Liver (tissue), 9 donors: Measurements from ENCODE around the gene ACVR1C. TPM values are rescaled to one million over a fixed set of nuclear protein-coding genes. Genes with fewer than 3 reads are reported as not detected.

Experiments
- DNase-seq: peaks from one replicate; pipeline ENCODE4 v3.0.0-alpha.2; 2017; ENCODE audit warnings: low spot score
- H3K27ac ChIP-seq, 2 donors: one replicate each; pipeline ENCODE4 v1.7.0; 2013; ENCODE audit warnings: inconsistent platforms in 2 of 2, low read length in 2 of 2, control low read depth in 1 of 2, low read depth in 1 of 2, mild to moderate bottlenecking in 1 of 2
- H3K27me3 ChIP-seq, 4 donors: one replicate each; pipeline versions ENCODE4 v1.6.1 to v1.7.0; 2013; ENCODE audit warnings: low read length in 3 of 4, inconsistent platforms in 1 of 4, mild to moderate bottlenecking in 1 of 4, moderate library complexity in 1 of 4; ENCODE audit not compliant: control insufficient read depth in 4 of 4, insufficient read depth in 4 of 4
- H3K36me3 ChIP-seq, 4 donors: one replicate each; pipeline versions ENCODE4 v1.6.1 to v1.7.0; 2013; ENCODE audit warnings: low read length in 3 of 4, mild to moderate bottlenecking in 3 of 4, low read depth in 1 of 4, moderate library complexity in 1 of 4; ENCODE audit not compliant: control insufficient read depth in 4 of 4, insufficient read depth in 3 of 4
- H3K4me1 ChIP-seq, 4 donors: one replicate each; pipeline versions ENCODE4 v1.6.1 to v1.7.0; 2013; ENCODE audit warnings: low read length in 3 of 4, mild to moderate bottlenecking in 3 of 4, moderate library complexity in 1 of 4; ENCODE audit not compliant: control insufficient read depth in 4 of 4, insufficient read depth in 4 of 4
- H3K4me3 ChIP-seq, 3 donors: one replicate each; pipeline versions ENCODE4 v1.6.1 to v1.7.0; 2013; ENCODE audit warnings: low read length in 3 of 3, control low read depth in 1 of 3, low read depth in 1 of 3, mild to moderate bottlenecking in 1 of 3
- H3K9ac ChIP-seq, 2 donors: one replicate each; pipeline ENCODE4 v1.7.0; 2013; ENCODE audit warnings: low read length in 2 of 2, mild to moderate bottlenecking in 2 of 2, moderate library complexity in 2 of 2, control low read depth in 1 of 2, low read depth in 1 of 2
- H3K9me3 ChIP-seq, 4 donors: one replicate each; pipeline versions ENCODE4 v1.6.1 to v1.7.0; 2013; ENCODE audit warnings: low read length in 3 of 4; ENCODE audit not compliant: control insufficient read depth in 4 of 4
- EGR1 ChIP-seq, 2 donors: IDR thresholded peaks; 2 replicates each; pipeline ENCODE4 v1.6.1; 2016 to 2018; ENCODE audit warnings: antibody characterized with exemption in 2 of 2, low read depth in 2 of 2
- FOXA2 ChIP-seq: IDR thresholded peaks from 2 replicates; pipeline ENCODE4 v1.6.1; 2016; ENCODE audit warnings: antibody characterized with exemption
- GABPA ChIP-seq, 2 donors: IDR thresholded peaks in 1 of 2; conservative IDR thresholded peaks in 1 of 2; 2 replicates each; pipeline ENCODE4 v1.6.1; 2016; ENCODE audit warnings: antibody characterized with exemption in 2 of 2, mild to moderate bottlenecking in 1 of 2, moderate library complexity in 1 of 2
- HNF4A ChIP-seq, 2 donors: conservative IDR thresholded peaks; 2 replicates each; pipeline ENCODE4 v1.6.1; 2016; ENCODE audit warnings: antibody characterized with exemption in 2 of 2, mild to moderate bottlenecking in 2 of 2
- JUND ChIP-seq, 2 donors: IDR thresholded peaks; 2 replicates each; pipeline ENCODE4 v1.6.1; 2016; ENCODE audit warnings: antibody characterized with exemption in 2 of 2
- NR2F2 ChIP-seq: IDR thresholded peaks from 2 replicates; pipeline ENCODE4 v1.6.1; 2016; ENCODE audit warnings: antibody characterized with exemption
- RAD21 ChIP-seq, 2 donors: IDR thresholded peaks; 2 replicates each; pipeline ENCODE4 v1.6.1; 2016; ENCODE audit warnings: antibody characterized with exemption in 2 of 2, mild to moderate bottlenecking in 2 of 2
- RXRA ChIP-seq, 2 donors: IDR thresholded peaks; 2 replicates each; pipeline ENCODE4 v1.6.1; 2017 to 2018; ENCODE audit warnings: antibody characterized with exemption in 2 of 2, mild to moderate bottlenecking in 1 of 2
- SP1 ChIP-seq: IDR thresholded peaks from 2 replicates; pipeline ENCODE4 v1.6.1; 2018; ENCODE audit warnings: antibody characterized with exemption, mild to moderate bottlenecking
- TAF1 ChIP-seq: conservative IDR thresholded peaks from 2 replicates; pipeline ENCODE4 v1.6.1; 2016; ENCODE audit warnings: antibody characterized with exemption, mild to moderate bottlenecking
- YY1 ChIP-seq: IDR thresholded peaks from 2 replicates; pipeline ENCODE4 v1.6.1; 2016; ENCODE audit warnings: antibody characterized with exemption, mild to moderate bottlenecking
- ZBTB33 ChIP-seq: IDR thresholded peaks from 2 replicates; pipeline ENCODE4 v1.6.1; 2016; ENCODE audit warnings: antibody characterized with exemption
- WGBS: extraction: QIAGEN DNeasy Blood & Tissue Kit; methylation state at CpG from one replicate; pipeline ENCODE4 v1.1.7; 2013; 5-methylcytosine and 5-hydroxymethylcytosine counted together
- polyA plus RNA-seq, 2 donors: library from polyadenylated mRNA; stranded (reverse) in 1 of 2; unstranded in 1 of 2; fragments of 200-250 nt in 1 of 2; fragments of >200 nt in 1 of 2; fragmentation: Nextera tagmentation in 1 of 2; extraction: Ambion mirVana in 1 of 2; gene quantifications; one replicate each; pipeline versions ENCODE4 v1.2.1 to v1.2.3, GENCODE V29; 2013 to 2015
- total RNA-seq, 2 donors: library from RNA; depleted of rRNA; stranded (reverse); fragments of >200 nt; gene quantifications; one replicate each; pipeline ENCODE4 v1.2.3, GENCODE V29; 2014
- TF ChIP-seq, protein P1 (sequence below): IDR thresholded peaks from 2 replicates; pipeline ENCODE4 v1.6.1; 2016; ENCODE audit warnings: antibody characterized with exemption, mild to moderate bottlenecking
- TF ChIP-seq, protein P2 (sequence below): fragments of 150-350 bp; IDR thresholded peaks from 2 replicates; pipeline ENCODE4 v1.5.1; 2017; ENCODE audit warnings: improper control_type of control experiment, low read depth, low read length; ENCODE audit not compliant: missing input control
- TF ChIP-seq, protein P3 (sequence below): IDR thresholded peaks from 2 replicates; pipeline ENCODE4 v1.6.1; 2016; ENCODE audit warnings: antibody characterized with exemption
- donor health status: healthy.
- donor health status: healthy.
- donor health status: healthy.
- donor health status: healthy.
- donor health status: healthy.

Gene ACVR1C
- total and polyA plus RNA-seq, 4 donors = 0.19 to 2.5 (median 0.73) TPM

DNA sequence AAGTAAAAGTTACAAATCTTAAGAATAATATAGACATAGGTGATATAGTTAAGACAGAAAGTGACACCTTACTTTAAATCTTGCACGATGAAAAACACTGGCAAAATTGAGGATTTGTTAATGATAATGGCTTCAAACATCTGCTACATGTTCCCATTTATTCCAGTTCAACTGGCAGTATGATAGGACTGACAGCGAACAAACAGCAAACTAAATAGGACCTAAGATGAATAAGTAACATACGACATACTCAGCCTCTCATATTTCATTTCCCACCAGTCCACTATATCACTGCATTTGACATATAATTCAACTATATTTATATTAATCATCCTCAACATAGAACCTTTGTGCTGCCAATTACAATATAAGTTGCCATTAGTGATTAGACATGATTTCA lies 36.3 kb downstream of the ACVR1C start:
- Histone ChIP-seq H3K27me3 (no peaks in the 10 kb centered on the region), H3K9ac (no peak overlapping the region), H3K4me3 (no peak overlapping the region), H3K9me3 (no peaks in the 10 kb centered on the region), H3K4me1 (peaks cover 0 to 3% (median 0%) of the 10 kb centered on the region in 4 donors), H3K36me3 (no peaks in the 10 kb centered on the region), H3K27ac (no peak overlapping the region)
- TF ChIP-seq GABPA (IDR thresholded peaks at IDR 0.05 in 1 of 2, conservative IDR thresholded peaks at IDR 0.05 in 1 of 2) (no peak), ZBTB33 (no peak), YY1 (no peak), SP1 (no peak)
- WGBS = 89% methylated on average over 3 of the region's 3 CpGs
- no peak for DNase-seq

- Histone ChIP-seq H3K27ac (no peak overlapping the region), H3K27me3 (no peaks in the 10 kb centered on the region), H3K9ac (no peak overlapping the region), H3K9me3 (no peaks in the 10 kb centered on the region), H3K36me3 (no peaks in the 10 kb centered on the region), H3K4me1 (no peaks in the 10 kb centered on the region), H3K4me3 (no peak overlapping the region)
- 90% methylated on average over 1 of the region's 1 CpG for WGBS
- TF ChIP-seq, protein P1, sequence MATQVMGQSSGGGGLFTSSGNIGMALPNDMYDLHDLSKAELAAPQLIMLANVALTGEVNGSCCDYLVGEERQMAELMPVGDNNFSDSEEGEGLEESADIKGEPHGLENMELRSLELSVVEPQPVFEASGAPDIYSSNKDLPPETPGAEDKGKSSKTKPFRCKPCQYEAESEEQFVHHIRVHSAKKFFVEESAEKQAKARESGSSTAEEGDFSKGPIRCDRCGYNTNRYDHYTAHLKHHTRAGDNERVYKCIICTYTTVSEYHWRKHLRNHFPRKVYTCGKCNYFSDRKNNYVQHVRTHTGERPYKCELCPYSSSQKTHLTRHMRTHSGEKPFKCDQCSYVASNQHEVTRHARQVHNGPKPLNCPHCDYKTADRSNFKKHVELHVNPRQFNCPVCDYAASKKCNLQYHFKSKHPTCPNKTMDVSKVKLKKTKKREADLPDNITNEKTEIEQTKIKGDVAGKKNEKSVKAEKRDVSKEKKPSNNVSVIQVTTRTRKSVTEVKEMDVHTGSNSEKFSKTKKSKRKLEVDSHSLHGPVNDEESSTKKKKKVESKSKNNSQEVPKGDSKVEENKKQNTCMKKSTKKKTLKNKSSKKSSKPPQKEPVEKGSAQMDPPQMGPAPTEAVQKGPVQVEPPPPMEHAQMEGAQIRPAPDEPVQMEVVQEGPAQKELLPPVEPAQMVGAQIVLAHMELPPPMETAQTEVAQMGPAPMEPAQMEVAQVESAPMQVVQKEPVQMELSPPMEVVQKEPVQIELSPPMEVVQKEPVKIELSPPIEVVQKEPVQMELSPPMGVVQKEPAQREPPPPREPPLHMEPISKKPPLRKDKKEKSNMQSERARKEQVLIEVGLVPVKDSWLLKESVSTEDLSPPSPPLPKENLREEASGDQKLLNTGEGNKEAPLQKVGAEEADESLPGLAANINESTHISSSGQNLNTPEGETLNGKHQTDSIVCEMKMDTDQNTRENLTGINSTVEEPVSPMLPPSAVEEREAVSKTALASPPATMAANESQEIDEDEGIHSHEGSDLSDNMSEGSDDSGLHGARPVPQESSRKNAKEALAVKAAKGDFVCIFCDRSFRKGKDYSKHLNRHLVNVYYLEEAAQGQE = peak; percentile 84
- no peak for TF ChIP-seq JUND (IDR thresholded peaks at IDR 0.05)
- DNase-seq = no peak
Measured at GRCh38 chr2:157587576-157587975, 41.1 kb downstream of the ACVR1C start.

DNA sequence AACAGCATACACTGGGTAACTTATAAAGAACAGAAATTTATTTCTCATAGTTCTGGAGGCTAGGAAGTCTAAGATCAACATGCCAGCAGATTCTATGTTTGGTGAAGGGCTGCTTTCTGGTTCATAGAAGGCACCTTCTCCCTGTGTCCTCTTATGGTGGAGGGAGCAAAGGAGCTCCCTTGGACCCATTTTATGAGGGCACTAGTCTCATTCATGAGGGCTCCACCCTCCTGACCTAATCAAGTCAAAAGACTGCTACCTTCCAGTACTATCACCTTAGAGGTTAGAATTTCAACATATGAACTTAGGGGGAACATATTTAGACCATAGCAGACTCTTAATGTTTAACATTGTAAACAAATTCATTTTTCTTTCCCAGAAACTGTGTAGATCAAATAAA lies 54.5 kb downstream of the ACVR1C start:
- no peaks in the 10 kb centered on the region for H3K36me3 ChIP-seq
- no peak overlapping the region for H3K9ac ChIP-seq
- no peak overlapping the region for H3K27ac ChIP-seq
- H3K4me1 ChIP-seq = no peaks in the 10 kb centered on the region
- no peak for DNase-seq
- TF ChIP-seq NR2F2 (no peak), EGR1 (IDR thresholded peaks at IDR 0.05; ENCODE audit: low read depth in 2 of 2) (no peak), HNF4A (conservative IDR thresholded peaks at IDR 0.05) (no peak), FOXA2 (no peak), JUND (IDR thresholded peaks at IDR 0.05) (no peak), ZBTB33 (no peak), RAD21 (IDR thresholded peaks at IDR 0.05) (no peak), TAF1 (no peak), YY1 (no peak), RXRA (IDR thresholded peaks at IDR 0.05) (no peak)
- TF ChIP-seq, protein P1 = no peak
- TF ChIP-seq, protein P2, sequence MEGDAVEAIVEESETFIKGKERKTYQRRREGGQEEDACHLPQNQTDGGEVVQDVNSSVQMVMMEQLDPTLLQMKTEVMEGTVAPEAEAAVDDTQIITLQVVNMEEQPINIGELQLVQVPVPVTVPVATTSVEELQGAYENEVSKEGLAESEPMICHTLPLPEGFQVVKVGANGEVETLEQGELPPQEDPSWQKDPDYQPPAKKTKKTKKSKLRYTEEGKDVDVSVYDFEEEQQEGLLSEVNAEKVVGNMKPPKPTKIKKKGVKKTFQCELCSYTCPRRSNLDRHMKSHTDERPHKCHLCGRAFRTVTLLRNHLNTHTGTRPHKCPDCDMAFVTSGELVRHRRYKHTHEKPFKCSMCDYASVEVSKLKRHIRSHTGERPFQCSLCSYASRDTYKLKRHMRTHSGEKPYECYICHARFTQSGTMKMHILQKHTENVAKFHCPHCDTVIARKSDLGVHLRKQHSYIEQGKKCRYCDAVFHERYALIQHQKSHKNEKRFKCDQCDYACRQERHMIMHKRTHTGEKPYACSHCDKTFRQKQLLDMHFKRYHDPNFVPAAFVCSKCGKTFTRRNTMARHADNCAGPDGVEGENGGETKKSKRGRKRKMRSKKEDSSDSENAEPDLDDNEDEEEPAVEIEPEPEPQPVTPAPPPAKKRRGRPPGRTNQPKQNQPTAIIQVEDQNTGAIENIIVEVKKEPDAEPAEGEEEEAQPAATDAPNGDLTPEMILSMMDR = no peak
- TF ChIP-seq, protein P3, sequence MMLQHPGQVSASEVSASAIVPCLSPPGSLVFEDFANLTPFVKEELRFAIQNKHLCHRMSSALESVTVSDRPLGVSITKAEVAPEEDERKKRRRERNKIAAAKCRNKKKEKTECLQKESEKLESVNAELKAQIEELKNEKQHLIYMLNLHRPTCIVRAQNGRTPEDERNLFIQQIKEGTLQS = no peak
- no peaks in the 10 kb centered on the region for H3K9me3 ChIP-seq
- no peak overlapping the region for H3K4me3 ChIP-seq
- no peaks in the 10 kb centered on the region for H3K27me3 ChIP-seq
